H1 (cell line): ENCODE measurements around the gene MROH7. TPM values are rescaled to one million over a fixed set of nuclear protein-coding genes. Genes with fewer than 3 reads are reported as not detected.

ENCODE experiments used
- CTCF ChIA-PET: fragments of 300-600 bp; sonication (Branson Sonifier 250); formaldehyde crosslinking; loops from one replicate; lab custom pipeline; 2021; ENCODE audit not compliant: partially characterized antibody; lab: Charles Lee
- POLR2A ChIA-PET: fragments of 300-600 bp; sonication (Branson Sonifier 250); formaldehyde crosslinking; loops from one replicate; lab custom pipeline; 2021; ENCODE audit warnings: inconsistent platforms; ENCODE audit not compliant: partially characterized antibody; lab: Charles Lee
- DNase-seq, 2 experiments: peaks; one replicate each; pipeline versions ENCODE4 v3.0.0 to v3.0.0-alpha.2; 2010 to 2022; ENCODE audit warnings: low spot score in 2 of 2, low read depth in 1 of 2, mixed read lengths in 1 of 2
- FAIRE-seq: peaks from 2 replicates; lab custom pipeline; 2011; peaks lifted over from hg19 to GRCh38; lab: Jason Lieb, UNC
- H2AFZ ChIP-seq: 2 replicates; pipeline ENCODE4 v1.8.1; 2012; ENCODE audit warnings: low read length, inconsistent platforms
- H2AK5ac ChIP-seq: 2 replicates; pipeline ENCODE4 v1.6.1; 2013; ENCODE audit warnings: low read depth, low read length
- H2BK120ac ChIP-seq: replicated peaks from 2 replicates; pipeline ENCODE3; 2013; ENCODE audit warnings: low read depth, low read length, inconsistent platforms
- H2BK12ac ChIP-seq: 2 replicates; pipeline ENCODE4 v1.6.1; 2013; ENCODE audit warnings: low read depth, low read length
- H2BK15ac ChIP-seq: 2 replicates; pipeline ENCODE4 v1.6.1; 2013; ENCODE audit warnings: low read length
- H2BK20ac ChIP-seq: 2 replicates; pipeline ENCODE4 v1.6.1; 2013; ENCODE audit warnings: low read length
- H2BK5ac ChIP-seq: 2 replicates; pipeline ENCODE4 v1.6.1; 2013; ENCODE audit warnings: low read depth, low read length
- H3K14ac ChIP-seq: 2 replicates; pipeline ENCODE4 v1.6.1; 2013; ENCODE audit warnings: inconsistent platforms; ENCODE audit not compliant: insufficient read length
- H3K18ac ChIP-seq: 2 replicates; pipeline ENCODE4 v1.6.1; 2013; ENCODE audit warnings: low read length; ENCODE audit errors: extremely low read depth
- H3K23ac ChIP-seq: 2 replicates; pipeline ENCODE4 v1.6.1; 2013; ENCODE audit warnings: inconsistent platforms; ENCODE audit not compliant: insufficient read length
- H3K23me2 ChIP-seq: 2 replicates; pipeline ENCODE4 v1.6.1; 2013; ENCODE audit warnings: low read depth, low read length
- H3K27ac ChIP-seq: 2 replicates; pipeline ENCODE4 v1.6.1; 2011; ENCODE audit warnings: low read depth, low read length, inconsistent platforms
- H3K27me3 ChIP-seq, 4 experiments: replicated peaks in 1 of 4; 1 replicate in 1 of 4; 2 replicates in 3 of 4; pipeline versions ENCODE4 v1.6.1 to v1.8.1; 2011 to 2013; ENCODE audit warnings: low read length in 3 of 4, mild to moderate bottlenecking in 3 of 4, inconsistent platforms in 2 of 4, mixed read lengths in 2 of 4, moderate library complexity in 1 of 4; ENCODE audit not compliant: control insufficient read depth in 3 of 4, insufficient read depth in 3 of 4; ENCODE audit errors: extremely low read depth in 1 of 4
- H3K36me3 ChIP-seq, 4 experiments: 2 replicates each; pipeline versions ENCODE4 v1.6.1 to v1.8.1; 2011 to 2013; ENCODE audit warnings: mild to moderate bottlenecking in 4 of 4, low read length in 3 of 4, moderate library complexity in 2 of 4, control low read depth in 1 of 4, inconsistent platforms in 1 of 4; ENCODE audit not compliant: insufficient read depth in 4 of 4, control insufficient read depth in 2 of 4
- H3K4ac ChIP-seq: replicated peaks from 2 replicates; pipeline ENCODE3; 2013; ENCODE audit warnings: low read length, low read depth, mixed read lengths, inconsistent platforms; ENCODE audit not compliant: insufficient read length
- H3K4me1 ChIP-seq, 4 experiments: replicated peaks in 1 of 4; 1 replicate in 1 of 4; 2 replicates in 3 of 4; pipeline versions ENCODE4 v1.6.1 to v1.8.1; 2011 to 2013; ENCODE audit warnings: low read length in 3 of 4, inconsistent platforms in 2 of 4, mixed read lengths in 1 of 4; ENCODE audit not compliant: insufficient read depth in 4 of 4, control insufficient read depth in 3 of 4
- H3K4me2 ChIP-seq, 2 experiments: 2 replicates each; pipeline versions ENCODE4 v1.6.1 to v1.8.1; 2011 to 2013; ENCODE audit warnings: low read depth in 2 of 2, low read length in 2 of 2, control low read depth in 1 of 2, inconsistent platforms in 1 of 2, mild to moderate bottlenecking in 1 of 2; ENCODE audit not compliant: insufficient read depth in 1 of 2
- H3K4me3 ChIP-seq, 4 experiments: fragments of 200-600, 300-600 bp in 1 of 4; sonication (generic), shearing (Covaris generic), sonication (Bioruptor Twin) in 1 of 4; 2 replicates each; pipeline versions ENCODE4 v1.5.1 to v1.8.1; 2011 to 2016; ENCODE audit warnings: low read length in 4 of 4, low read depth in 3 of 4, control low read depth in 2 of 4, inconsistent platforms in 2 of 4, mild to moderate bottlenecking in 2 of 4, mixed read lengths in 1 of 4, moderate library complexity in 1 of 4; ENCODE audit not compliant: insufficient read depth in 2 of 4; ENCODE audit errors: extremely low read depth in 1 of 4
- H3K56ac ChIP-seq: replicated peaks from 2 replicates; pipeline ENCODE3; 2013; ENCODE audit warnings: low read depth, mild to moderate bottlenecking, mixed read lengths, low read length, inconsistent platforms; ENCODE audit not compliant: insufficient read length
- H3K79me1 ChIP-seq: 2 replicates; pipeline ENCODE4 v1.6.1; 2013; ENCODE audit warnings: low read depth, low read length, control low read depth
- H3K79me2 ChIP-seq, 2 experiments: 2 replicates each; pipeline versions ENCODE4 v1.6.1 to v1.8.1; 2012 to 2013; ENCODE audit warnings: low read length in 2 of 2, mild to moderate bottlenecking in 2 of 2, inconsistent platforms in 1 of 2; ENCODE audit not compliant: insufficient read depth in 2 of 2, control insufficient read depth in 1 of 2
- H3K9ac ChIP-seq, 4 experiments: replicated peaks in 1 of 4; 1 replicate in 1 of 4; 2 replicates in 3 of 4; pipeline versions ENCODE4 v1.6.1 to v1.8.1; 2011 to 2013; ENCODE audit warnings: low read depth in 3 of 4, low read length in 3 of 4, control low read depth in 2 of 4, mild to moderate bottlenecking in 2 of 4, moderate library complexity in 2 of 4, inconsistent platforms in 1 of 4; ENCODE audit errors: extremely low read depth in 1 of 4
- H3K9me3 ChIP-seq, 2 experiments: 2 replicates each; pipeline versions ENCODE4 v1.6.1 to v1.8.1; 2012 to 2013; ENCODE audit warnings: mild to moderate bottlenecking in 2 of 2, moderate library complexity in 2 of 2, control low read depth in 1 of 2, inconsistent platforms in 1 of 2, low read depth in 1 of 2, low read length in 1 of 2, mixed read lengths in 1 of 2; ENCODE audit not compliant: insufficient read depth in 2 of 2
- H4K20me1 ChIP-seq, 2 experiments: replicated peaks in 1 of 2; 2 replicates each; pipeline versions ENCODE3 to v1.8.1; 2011 to 2013; ENCODE audit warnings: inconsistent platforms in 2 of 2, low read length in 2 of 2, mild to moderate bottlenecking in 1 of 2; ENCODE audit not compliant: insufficient read depth in 2 of 2, control insufficient read depth in 1 of 2
- H4K5ac ChIP-seq: 2 replicates; pipeline ENCODE4 v1.6.1; 2013; ENCODE audit warnings: low read length, low read depth, mixed read lengths, inconsistent platforms; ENCODE audit not compliant: insufficient read length
- H4K8ac ChIP-seq: 2 replicates; pipeline ENCODE4 v1.8.0; 2013; ENCODE audit warnings: mild to moderate bottlenecking, moderate library complexity, low read length, inconsistent platforms; ENCODE audit not compliant: insufficient read depth; ENCODE audit errors: extremely low read depth
- H4K91ac ChIP-seq: replicated peaks from 2 replicates; pipeline ENCODE3; 2013; ENCODE audit warnings: low read length, mixed read lengths, inconsistent platforms; ENCODE audit not compliant: insufficient read length
- BCL11A ChIP-seq, 2 experiments: IDR thresholded peaks; one replicate each; pipeline ENCODE4 v1.6.1; 2011; ENCODE audit warnings: low read depth in 2 of 2, low read length in 2 of 2, mild to moderate bottlenecking in 2 of 2
- NANOG ChIP-seq: IDR thresholded peaks from 2 replicates; pipeline ENCODE4 v1.6.1; 2011; ENCODE audit warnings: low read length, low read depth, mild to moderate bottlenecking, inconsistent platforms; ENCODE audit not compliant: insufficient read depth, poor library complexity, severe bottlenecking
- RXRA ChIP-seq: IDR thresholded peaks from 2 replicates; pipeline ENCODE4 v1.6.1; 2011; ENCODE audit warnings: low read depth, mild to moderate bottlenecking, low read length, moderate library complexity; ENCODE audit not compliant: insufficient read depth
- ZNF274 ChIP-seq: IDR thresholded peaks from 2 replicates; pipeline ENCODE4 v1.7.0; 2012; ENCODE audit warnings: low read length, borderline replicate concordance; ENCODE audit errors: extremely low read depth
- WGBS, 2 experiments: shearing (Covaris generic) in 1 of 2; methylation state at CpG; one replicate each; pipeline versions ENCODE4 v1.1.6 to v1.1.7; 2013 to 2015; ENCODE audit warnings: low lambda C conversion rate in 2 of 2, mixed read lengths in 2 of 2, inconsistent platforms in 1 of 2, low coverage in 1 of 2, missing lambda C conversion rate in 1 of 2; ENCODE audit not compliant: insufficient replicate concordance in 2 of 2, insufficient coverage in 1 of 2, insufficient read length in 1 of 2; ENCODE audit errors: extremely low coverage in 1 of 2, missing lambda C conversion rate in 1 of 2; 5-methylcytosine and 5-hydroxymethylcytosine counted together
- polyA plus RNA-seq, 7 experiments: library from polyadenylated mRNA; depleted of rRNA in 3 of 7; stranded (reverse) in 5 of 7; unstranded in 2 of 7; fragments of >200 nt in 5 of 7; fragments of 200-250 nt in 2 of 7; gene quantifications; 1 replicate in 5 of 7; 2 replicates in 1 of 7; 4 replicates in 1 of 7; pipeline versions ENCODE4 v1.2.1 to v1.2.3, GENCODE V29; 2011 to 2013; ENCODE audit warnings: missing spikeins in 2 of 7, mixed read lengths in 2 of 7
- total RNA-seq: library from RNA; stranded (reverse); fragmentation: NEBNext Ultra II Directional; extraction: Animal tissue kit (Norgen Biotek cat#: 25700); gene quantifications from 2 replicates; pipeline ENCODE4 v1.2.1, GENCODE V29; 2021

MROH7 gene
- total and polyA plus RNA-seq, 2 of the 8 experiments (the other 6 are each of a cell fraction or from before 2014, with no cell fraction given): 0.07 to 0.20 TPM

- H2AFZ ChIP-seq: no peak overlapping the region
- TF ChIP-seq BCL11A (IDR thresholded peaks at IDR 0.05; ENCODE audit: low read depth in 2 of 2, low read length in 2 of 2): no peak
- no peak for TF ChIP-seq ZNF274
- no peak for TF ChIP-seq NANOG
- no peak for TF ChIP-seq RXRA
- peak overlapping the region; percentile 42; the same call in 1 of the 2 replicates for H3K18ac ChIP-seq
- no peaks in the 10 kb centered on the region for H3K27me3 ChIP-seq
- H2BK120ac ChIP-seq: no peak overlapping the region
- DNase-seq (no peak), FAIRE-seq (no peak)
- no peaks in the 10 kb centered on the region for H3K79me2 ChIP-seq
- no peak overlapping the region; the same call in 1 of the 2 replicates for H3K27ac ChIP-seq
- no peak overlapping the region for H3K4me3 ChIP-seq
- H2BK20ac ChIP-seq: no peak overlapping the region
- no peak overlapping the region for H4K8ac ChIP-seq
- H2BK5ac ChIP-seq: no peak overlapping the region; the same call in 1 of the 2 replicates
- WGBS, 2 experiments: 79% methylated on average over 16 of the region's 16 CpGs; no CpG with 5 or more reads in 1 of the 2 experiments
- H3K23ac ChIP-seq: no peak overlapping the region
- ChIA-PET CTCF (interaction anchor here (0.6 to 1.0 kb wide), 3 partner anchors 30 to 139 kb away, joined by 3 to 4 read pairs (median 3); no protein-coding TSS in a partner anchor), POLR2A (interaction anchor here (1.7 kb wide), 1 partner anchor 10 kb away, joined by 5 read pairs; no protein-coding TSS in a partner anchor)
- no peak overlapping the region for H3K9ac ChIP-seq
- peaks cover 5 to 16% (median 10%) of the 10 kb centered on the region in 4 experiments for H3K4me1 ChIP-seq
- no peak overlapping the region for H3K14ac ChIP-seq
- no peaks in the 10 kb centered on the region for H3K36me3 ChIP-seq
- no peaks in the 10 kb centered on the region for H3K79me1 ChIP-seq
- H4K20me1 ChIP-seq: peaks cover 0 to 2% of the 10 kb centered on the region in 2 experiments
- no peaks in the 10 kb centered on the region for H3K23me2 ChIP-seq
- no peaks in the 10 kb centered on the region for H3K9me3 ChIP-seq
- no peak overlapping the region for H2BK15ac ChIP-seq
- no peak overlapping the region for H4K5ac ChIP-seq
- H4K91ac ChIP-seq: peak overlapping the region; percentile 22
- H2AK5ac ChIP-seq: 0 out of 2 replicates have a peak overlapping the region, but pooled peaks have one; percentile 47
- H3K4me2 ChIP-seq: no peak overlapping the region
- peak overlapping the region; percentile 55; the same call in 1 of the 2 replicates for H2BK12ac ChIP-seq
- H3K56ac ChIP-seq: no peak overlapping the region
- H3K4ac ChIP-seq: no peak overlapping the region
These were observed 32.2 kb upstream of the MROH7 start for GRCh38 chr1:54609301-54609921.
